Measurements from ENCODE around the gene FBXO34.

Gene FBXO34

DNA sequence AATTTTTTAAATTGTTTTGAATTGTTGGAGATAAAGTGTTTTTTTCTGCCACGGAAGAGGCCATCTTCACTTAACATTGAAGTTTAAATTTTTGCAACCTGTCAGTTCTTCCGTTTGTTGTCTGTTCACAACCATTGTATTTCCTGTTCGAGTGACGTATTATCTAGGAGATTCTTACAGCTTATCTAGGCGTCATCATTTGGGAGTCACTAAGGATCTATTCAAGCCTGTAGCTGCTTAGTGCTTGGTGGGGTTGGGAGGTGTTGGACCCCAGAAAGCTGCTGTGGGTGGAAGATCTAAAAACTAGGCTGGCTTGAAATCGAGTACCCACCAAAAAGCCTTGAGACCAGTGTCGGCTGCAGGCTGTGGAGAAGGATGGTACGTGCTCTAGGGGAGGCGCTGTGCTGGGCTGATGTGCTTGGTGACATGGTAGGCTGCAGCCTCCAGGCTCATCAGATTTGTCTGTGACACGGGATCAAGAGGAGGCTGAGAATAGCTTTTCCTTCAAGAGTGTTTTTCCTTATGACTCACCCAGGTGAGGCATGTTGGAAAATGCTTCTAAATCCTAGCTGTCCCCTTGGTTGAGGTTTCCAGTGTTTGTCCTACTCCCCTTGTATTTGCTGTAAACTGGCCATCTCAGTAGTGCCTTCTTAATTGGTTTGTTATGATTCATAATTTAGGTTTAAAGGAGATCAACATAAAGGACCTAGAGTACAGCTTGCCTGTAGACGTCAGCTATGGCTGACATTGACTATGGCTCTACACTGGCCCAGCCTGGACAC, 82.7 kb downstream of the FBXO34 start:
- no peaks in the 10 kb centered on the region for H3K9me2 ChIP-seq (replicated peaks; ENCODE audit: low read depth, low read length)
- no peak overlapping the region for H3K4me2 ChIP-seq (ENCODE audit: low read depth, low read length, poor library complexity, severe bottlenecking)
- no peaks in the 10 kb centered on the region for H3K4me1 ChIP-seq (ENCODE audit: insufficient read depth, low read length, poor library complexity, severe bottlenecking)
- no peaks in the 10 kb centered on the region for H3F3A ChIP-seq (ENCODE audit: low read depth)
- no peaks in the 10 kb centered on the region for H3K9me3 ChIP-seq (ENCODE audit: insufficient read depth, low read depth, low read length)
- no peak overlapping the region for H3K9ac ChIP-seq (ENCODE audit: low read depth, low read length, poor library complexity, severe bottlenecking)
- peaks cover 54% of the 10 kb centered on the region; the same call in 1 of the 2 replicates for H3K36me3 ChIP-seq (ENCODE audit: insufficient read depth, low read length)
- TF ChIP-seq, protein P1, sequence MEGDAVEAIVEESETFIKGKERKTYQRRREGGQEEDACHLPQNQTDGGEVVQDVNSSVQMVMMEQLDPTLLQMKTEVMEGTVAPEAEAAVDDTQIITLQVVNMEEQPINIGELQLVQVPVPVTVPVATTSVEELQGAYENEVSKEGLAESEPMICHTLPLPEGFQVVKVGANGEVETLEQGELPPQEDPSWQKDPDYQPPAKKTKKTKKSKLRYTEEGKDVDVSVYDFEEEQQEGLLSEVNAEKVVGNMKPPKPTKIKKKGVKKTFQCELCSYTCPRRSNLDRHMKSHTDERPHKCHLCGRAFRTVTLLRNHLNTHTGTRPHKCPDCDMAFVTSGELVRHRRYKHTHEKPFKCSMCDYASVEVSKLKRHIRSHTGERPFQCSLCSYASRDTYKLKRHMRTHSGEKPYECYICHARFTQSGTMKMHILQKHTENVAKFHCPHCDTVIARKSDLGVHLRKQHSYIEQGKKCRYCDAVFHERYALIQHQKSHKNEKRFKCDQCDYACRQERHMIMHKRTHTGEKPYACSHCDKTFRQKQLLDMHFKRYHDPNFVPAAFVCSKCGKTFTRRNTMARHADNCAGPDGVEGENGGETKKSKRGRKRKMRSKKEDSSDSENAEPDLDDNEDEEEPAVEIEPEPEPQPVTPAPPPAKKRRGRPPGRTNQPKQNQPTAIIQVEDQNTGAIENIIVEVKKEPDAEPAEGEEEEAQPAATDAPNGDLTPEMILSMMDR (conservative IDR thresholded peaks at IDR 0.05; ENCODE audit: low read length) = no peak
- no peak for TF ChIP-seq EZH2phosphoT487 (IDR thresholded peaks at IDR 0.05; ENCODE audit: borderline replicate concordance)
- no peaks in the 10 kb centered on the region for H3K27me3 ChIP-seq (ENCODE audit: insufficient read depth, low read length, poor library complexity, severe bottlenecking)
- peaks cover 11% of the 10 kb centered on the region for H3K79me2 ChIP-seq (ENCODE audit: insufficient read depth, low read length)
- no peak overlapping the region for H2AFZ ChIP-seq (ENCODE audit: low read length)
- no peak overlapping the region for H3K4me3 ChIP-seq (ENCODE audit: low read length, poor library complexity, severe bottlenecking)
- peaks cover 8% of the 10 kb centered on the region for H4K20me1 ChIP-seq (ENCODE audit: insufficient read depth, low read length, poor library complexity, severe bottlenecking)

DNA sequence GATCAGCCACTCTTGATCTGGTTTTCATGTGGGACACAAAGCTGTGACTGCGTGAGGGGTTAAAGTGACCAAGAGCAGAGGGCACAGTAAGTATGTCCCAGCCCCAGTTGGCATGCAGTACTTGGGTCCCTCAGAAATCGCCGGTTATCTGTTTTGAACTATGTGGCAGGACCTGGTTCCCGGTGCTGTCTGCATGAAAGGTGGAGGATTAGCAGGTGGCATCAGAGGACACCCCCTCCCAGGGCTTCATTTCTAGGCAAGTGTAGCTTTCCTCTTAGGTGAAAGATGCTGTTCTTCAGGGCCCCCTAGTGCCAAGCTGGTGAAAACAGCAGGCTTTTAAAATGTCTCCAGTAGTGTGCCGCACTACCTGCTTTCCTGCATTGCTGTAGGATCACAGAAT, 83.3 kb downstream of the FBXO34 start:
- H3K4me3 ChIP-seq (ENCODE audit: low read length, poor library complexity, severe bottlenecking) = no peak overlapping the region
- H3K27me3 ChIP-seq (ENCODE audit: insufficient read depth, low read length, poor library complexity, severe bottlenecking) = no peaks in the 10 kb centered on the region
- no peaks in the 10 kb centered on the region for H3K9me3 ChIP-seq (ENCODE audit: insufficient read depth, low read depth, low read length)
- H2AFZ ChIP-seq (ENCODE audit: low read length) = no peak overlapping the region
- peaks cover 54% of the 10 kb centered on the region; the same call in 1 of the 2 replicates for H3K36me3 ChIP-seq (ENCODE audit: insufficient read depth, low read length)
- no peak overlapping the region for H3K4me2 ChIP-seq (ENCODE audit: low read depth, low read length, poor library complexity, severe bottlenecking)
- H3K79me2 ChIP-seq (ENCODE audit: insufficient read depth, low read length) = peaks cover 5% of the 10 kb centered on the region; the same call in 1 of the 2 replicates
- H3K9me2 ChIP-seq (replicated peaks; ENCODE audit: low read depth, low read length) = no peaks in the 10 kb centered on the region
- H4K20me1 ChIP-seq (ENCODE audit: insufficient read depth, low read length, poor library complexity, severe bottlenecking) = peaks cover 3% of the 10 kb centered on the region
- H3F3A ChIP-seq (ENCODE audit: low read depth) = no peaks in the 10 kb centered on the region
- TF ChIP-seq EZH2phosphoT487 (IDR thresholded peaks at IDR 0.05; ENCODE audit: borderline replicate concordance) = no peak
- TF ChIP-seq, protein P1 (conservative IDR thresholded peaks at IDR 0.05; ENCODE audit: low read length) = peak; percentile 83
- H3K4me1 ChIP-seq (ENCODE audit: insufficient read depth, low read length, poor library complexity, severe bottlenecking) = no peaks in the 10 kb centered on the region
- no peak overlapping the region for H3K9ac ChIP-seq (ENCODE audit: low read depth, low read length, poor library complexity, severe bottlenecking)

DNA sequence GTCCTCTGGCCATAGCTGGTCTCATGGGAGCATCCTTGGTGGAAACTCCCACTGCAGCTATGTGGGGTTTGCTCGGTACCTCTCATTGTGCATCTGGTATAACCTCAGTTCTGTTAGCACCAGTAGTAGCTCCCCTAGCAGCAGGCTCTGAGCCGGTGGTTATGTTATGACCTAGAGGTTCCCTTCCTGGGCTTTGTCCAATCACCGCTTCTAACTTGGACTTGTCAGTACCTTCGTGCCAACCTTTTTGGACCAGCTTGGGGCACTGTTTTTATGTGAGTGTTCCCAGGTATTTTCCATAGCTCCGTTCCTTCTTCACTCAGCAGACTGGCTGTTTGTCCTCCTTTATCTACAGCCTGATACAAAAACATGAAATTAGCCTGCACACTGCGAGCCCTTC, 84.7 kb downstream of the FBXO34 start:
- Histone ChIP-seq H3K9me2 (replicated peaks; ENCODE audit: low read depth, low read length) (no peaks in the 10 kb centered on the region), H3K4me2 (ENCODE audit: low read depth, low read length, poor library complexity, severe bottlenecking) (no peak overlapping the region), H4K20me1 (ENCODE audit: insufficient read depth, low read length, poor library complexity, severe bottlenecking) (peaks cover 3% of the 10 kb centered on the region), H2AFZ (ENCODE audit: low read length) (no peak overlapping the region), H3F3A (ENCODE audit: low read depth) (no peaks in the 10 kb centered on the region), H3K9ac (ENCODE audit: low read depth, low read length, poor library complexity, severe bottlenecking) (no peak overlapping the region), H3K36me3 (ENCODE audit: insufficient read depth, low read length) (peaks cover 46% of the 10 kb centered on the region; the same call in 1 of the 2 replicates), H3K79me2 (ENCODE audit: insufficient read depth, low read length) (no peaks in the 10 kb centered on the region; the same call in 1 of the 2 replicates), H3K9me3 (ENCODE audit: insufficient read depth, low read depth, low read length) (no peaks in the 10 kb centered on the region), H3K4me1 (ENCODE audit: insufficient read depth, low read length, poor library complexity, severe bottlenecking) (no peaks in the 10 kb centered on the region), H3K27me3 (ENCODE audit: insufficient read depth, low read length, poor library complexity, severe bottlenecking) (no peaks in the 10 kb centered on the region), H3K4me3 (ENCODE audit: low read length, poor library complexity, severe bottlenecking) (no peak overlapping the region)
- TF ChIP-seq, protein P1 (conservative IDR thresholded peaks at IDR 0.05; ENCODE audit: low read length) = no peak
- no peak for TF ChIP-seq EZH2phosphoT487 (IDR thresholded peaks at IDR 0.05; ENCODE audit: borderline replicate concordance)
